Measurements from ENCODE around the gene TNKS2. TPM values are rescaled to one million over a fixed set of nuclear protein-coding genes. Genes with fewer than 3 reads are reported as not detected.

The TNKS2 gene
- total and polyA plus RNA-seq, 8 donors = 5.2 to 22.6 (median 14.3) TPM

GRCh38 chr10:91798649-91799611, 704 bp downstream of the TNKS2 start:
- 0 to 1% methylated on average over 46 to 54 of the region's 54 CpGs for WGBS, 2 donors
- DNase-seq (peak in 5 of 6 donors; percentile 55 to 83 (median 56)), FAIRE-seq (peak; percentile 37), ATAC-seq (peak; percentile 43 to 68 (median 57))
- no peaks in the 10 kb centered on the region for H3K27me3 ChIP-seq
- H3K4me3 ChIP-seq = peak overlapping the region; percentile 79 to 89 (median 80)
- TF ChIP-seq CTCF (IDR thresholded peaks at IDR 0.05) = no peak
- H3K4me1 ChIP-seq = peaks cover 5 to 41% (median 21%) of the 10 kb centered on the region in 3 donors
- no peaks in the 10 kb centered on the region for H3K36me3 ChIP-seq
- intact Hi-C loops (cut with DNase I) = no loop called here
- no peaks in the 10 kb centered on the region for H3K9me3 ChIP-seq
- H3K27ac ChIP-seq = peak overlapping the region; percentile 91 to 98 (median 98)

- ATAC-seq = peak in 1 of 4 donors; percentile 40
- no peak for FAIRE-seq
- no peaks in the 10 kb centered on the region for H3K27me3 ChIP-seq
- TF ChIP-seq CTCF (IDR thresholded peaks at IDR 0.05) = no peak
- no peak for DNase-seq
- H3K27ac ChIP-seq = peak overlapping the region in 3 of 4 donors; percentile 91 to 98 (median 98)
- H3K9me3 ChIP-seq = no peaks in the 10 kb centered on the region
- peak overlapping the region; percentile 79 to 89 (median 80) for H3K4me3 ChIP-seq
- H3K4me1 ChIP-seq = peaks cover 5 to 43% (median 28%) of the 10 kb centered on the region in 3 donors
- H3K36me3 ChIP-seq = no peaks in the 10 kb centered on the region
- 5 to 6% methylated on average over 4 of the region's 4 CpGs for whole genome bisulfite sequencing, 2 donors
- intact Hi-C loops (cut with DNase I) = no loop called here
Observed at GRCh38 chr10:91799612-91799975, 1.4 kb downstream of the TNKS2 start.

GRCh38 chr10:91800182-91800581, 2.0 kb downstream of the TNKS2 start:
- intact Hi-C loops (cut with DNase I) = no loop called here
- no peak for TF ChIP-seq CTCF (IDR thresholded peaks at IDR 0.05)
- DNase-seq = no peak
- Histone ChIP-seq H3K4me3 (peak overlapping the region; percentile 0 to 89 (median 80)), H3K9me3 (no peaks in the 10 kb centered on the region), H3K27me3 (no peaks in the 10 kb centered on the region), H3K27ac (peak overlapping the region in 1 of 4 donors; percentile 98), H3K36me3 (no peaks in the 10 kb centered on the region), H3K4me1 (peaks cover 7 to 48% (median 32%) of the 10 kb centered on the region in 3 donors)
- no peak for ATAC-seq
- WGBS, 2 donors = 8 to 9% methylated on average over 5 of the region's 5 CpGs
- FAIRE-seq = no peak

GRCh38 chr10:91800756-91801155, 2.5 kb downstream of the TNKS2 start:
- no peaks in the 10 kb centered on the region for H3K9me3 ChIP-seq
- no peaks in the 10 kb centered on the region for H3K27me3 ChIP-seq
- DNase-seq (no peak), ATAC-seq (no peak), FAIRE-seq (no peak)
- peaks cover 12 to 54% (median 33%) of the 10 kb centered on the region in 3 donors for H3K4me1 ChIP-seq
- intact Hi-C loops (cut with DNase I) = no loop called here
- WGBS, 2 donors = 50 to 65% methylated on average over 1 of the region's 1 CpG
- H3K4me3 ChIP-seq = peak overlapping the region in 3 of 4 donors; percentile 79 to 89 (median 81)
- H3K27ac ChIP-seq = peak overlapping the region in 1 of 4 donors; percentile 98
- TF ChIP-seq CTCF (IDR thresholded peaks at IDR 0.05) = no peak
- H3K36me3 ChIP-seq = no peaks in the 10 kb centered on the region
